ENCODE measurements around the gene TMEM63C. TPM values are rescaled to one million over a fixed set of nuclear protein-coding genes. Genes with fewer than 3 reads are reported as not detected.

Gene TMEM63C
- total and polyA plus RNA-seq, 5 donors from 2014 or later: 1.2 TPM; not detected in 4

DNA sequence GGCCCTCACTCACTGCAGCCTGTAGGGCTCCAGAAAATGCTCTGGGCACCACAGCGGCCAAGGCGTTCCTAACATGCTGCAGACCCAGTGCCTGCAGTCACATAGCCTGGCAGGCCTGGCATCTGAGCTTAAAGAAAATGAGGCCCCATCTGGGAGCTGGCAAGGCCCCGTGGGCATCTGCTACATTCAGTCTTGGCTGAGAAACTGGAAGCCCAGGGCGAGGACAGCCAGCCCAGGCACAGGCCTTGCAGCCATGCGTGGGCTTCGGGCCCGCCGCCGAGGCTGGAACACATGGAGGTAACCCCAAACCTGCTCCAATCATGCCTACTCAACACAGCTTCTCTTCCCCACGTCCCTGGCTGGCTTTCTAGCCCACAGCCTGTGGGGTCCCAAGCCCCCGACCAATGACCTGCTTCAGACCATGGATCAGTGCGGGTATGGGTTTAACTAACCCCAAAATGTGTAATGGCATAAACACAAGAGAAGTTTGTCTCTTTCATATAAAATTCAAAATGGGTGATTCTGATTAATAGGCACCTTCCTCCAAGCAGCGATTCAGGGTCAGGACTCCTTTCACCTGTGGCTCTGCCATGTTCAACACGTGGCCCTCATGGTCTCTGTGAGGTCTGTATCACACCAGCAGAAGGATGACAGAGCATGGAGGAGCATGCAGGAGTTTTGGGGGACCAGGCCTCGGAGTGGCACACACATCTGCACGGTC is 83.0 kb downstream of the TMEM63C start:
- no peak for DNase-seq
- peaks cover 0 to 4% (median 1%) of the 10 kb centered on the region in 7 donors for H3K9me3 Mint-ChIP-seq
- no peaks in the 10 kb centered on the region for H3K4me1 Mint-ChIP-seq
- Histone ChIP-seq H3K9me3 (ENCODE audit: control insufficient read depth in 2 of 2, low read length in 2 of 2) (no peaks in the 10 kb centered on the region), H3K27ac (ENCODE audit: insufficient read depth, low read length, poor library complexity, severe bottlenecking) (no peak overlapping the region), H3K4me1 (ENCODE audit: control insufficient read depth, insufficient read depth, low read length, poor library complexity, severe bottlenecking) (no peaks in the 10 kb centered on the region), H3K36me3 (ENCODE audit: control insufficient read depth, insufficient read depth, low read length) (no peaks in the 10 kb centered on the region), H3K27me3 (ENCODE audit: control insufficient read depth, insufficient read depth, low read length) (peaks cover 2% of the 10 kb centered on the region), H3K4me3 (ENCODE audit: low read depth, low read length) (no peak overlapping the region)
- no peak overlapping the region for H3K27ac Mint-ChIP-seq
- ATAC-seq (ENCODE audit: low read depth in 2 of 2): no peak
- no peaks in the 10 kb centered on the region for H3K36me3 Mint-ChIP-seq
- H3K4me3 Mint-ChIP-seq: no peak overlapping the region
- H3K27me3 Mint-ChIP-seq: peaks cover 29% of the 10 kb centered on the region

DNA sequence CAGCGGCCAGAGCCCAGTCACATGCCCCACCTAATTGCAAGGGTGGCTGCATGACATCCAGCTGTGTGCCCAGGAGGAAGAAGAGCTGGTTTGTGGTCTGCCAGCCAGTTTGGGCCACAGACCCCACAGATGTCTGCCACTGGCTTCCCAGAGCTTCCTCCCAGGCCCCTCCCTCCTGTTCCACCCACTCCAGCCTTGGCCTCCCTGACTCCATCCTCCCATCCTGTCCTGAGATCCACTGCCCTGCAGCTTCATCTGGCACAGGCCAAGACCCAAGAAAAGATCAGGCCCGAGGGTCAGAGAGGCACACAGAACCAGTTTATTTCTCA is 83.6 kb downstream of the TMEM63C start:
- H3K27me3 Mint-ChIP-seq: peaks cover 33% of the 10 kb centered on the region
- H3K36me3 Mint-ChIP-seq: no peaks in the 10 kb centered on the region
- Histone ChIP-seq H3K4me3 (ENCODE audit: low read depth, low read length) (no peak overlapping the region), H3K27ac (ENCODE audit: insufficient read depth, low read length, poor library complexity, severe bottlenecking) (no peak overlapping the region), H3K36me3 (ENCODE audit: control insufficient read depth, insufficient read depth, low read length) (no peaks in the 10 kb centered on the region), H3K4me1 (ENCODE audit: control insufficient read depth, insufficient read depth, low read length, poor library complexity, severe bottlenecking) (no peaks in the 10 kb centered on the region), H3K9me3 (ENCODE audit: control insufficient read depth in 2 of 2, low read length in 2 of 2) (no peaks in the 10 kb centered on the region), H3K27me3 (ENCODE audit: control insufficient read depth, insufficient read depth, low read length) (peaks cover 2% of the 10 kb centered on the region)
- peak overlapping the region in 1 of 3 donors; percentile 60 for H3K27ac Mint-ChIP-seq
- DNase-seq (no peak), ATAC-seq (ENCODE audit: low read depth in 2 of 2) (no peak)
- no peaks in the 10 kb centered on the region for H3K4me1 Mint-ChIP-seq
- no peak overlapping the region for H3K4me3 Mint-ChIP-seq
- H3K9me3 Mint-ChIP-seq: peaks cover 0 to 4% (median 1%) of the 10 kb centered on the region in 7 donors

DNA sequence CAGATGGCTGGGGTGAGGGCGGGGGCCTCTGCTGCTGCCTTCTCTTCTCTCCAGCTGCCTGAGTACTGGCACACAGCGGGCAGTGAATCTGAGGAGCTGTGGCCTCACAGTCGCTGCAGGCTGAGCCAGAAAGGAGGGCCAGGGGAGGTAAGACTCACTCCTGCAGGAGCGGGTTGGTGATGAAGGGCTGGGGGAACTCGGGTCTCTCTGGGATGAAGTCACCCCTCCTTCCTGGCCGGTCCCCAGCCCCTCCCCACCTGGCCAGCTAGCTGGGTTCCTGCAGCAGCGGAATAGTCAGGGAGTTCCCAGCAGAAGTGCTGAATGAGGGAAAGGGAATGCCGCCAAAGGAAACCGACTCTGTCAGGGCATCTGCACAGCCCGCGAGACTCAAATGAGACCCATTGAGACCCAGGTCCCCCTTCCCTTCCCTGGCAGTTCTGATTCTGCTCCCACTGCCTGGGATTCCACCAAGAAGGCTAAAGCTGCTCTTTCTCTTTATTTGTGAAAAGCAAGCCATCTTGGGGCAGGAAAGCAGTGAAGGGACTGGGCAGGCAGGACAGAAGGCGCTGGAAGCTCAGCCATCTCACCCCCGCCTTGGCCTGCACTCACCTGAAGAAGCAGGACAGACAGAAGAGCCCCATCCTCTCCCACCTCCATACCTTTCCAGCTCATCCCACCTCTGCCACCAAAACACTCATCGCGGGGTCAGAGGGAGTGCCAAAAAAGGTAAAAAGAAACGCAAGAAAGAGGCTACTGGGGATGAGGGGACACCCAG is 84.2 kb downstream of the TMEM63C start:
- ATAC-seq (ENCODE audit: low read depth in 2 of 2) (no peak), DNase-seq (no peak)
- Histone ChIP-seq H3K4me1 (ENCODE audit: control insufficient read depth, insufficient read depth, low read length, poor library complexity, severe bottlenecking) (no peaks in the 10 kb centered on the region), H3K27me3 (ENCODE audit: control insufficient read depth, insufficient read depth, low read length) (peaks cover 2% of the 10 kb centered on the region), H3K9me3 (ENCODE audit: control insufficient read depth in 2 of 2, low read length in 2 of 2) (no peaks in the 10 kb centered on the region), H3K4me3 (ENCODE audit: low read depth, low read length) (no peak overlapping the region), H3K27ac (ENCODE audit: insufficient read depth, low read length, poor library complexity, severe bottlenecking) (no peak overlapping the region), H3K36me3 (ENCODE audit: control insufficient read depth, insufficient read depth, low read length) (no peaks in the 10 kb centered on the region)
- Mint-ChIP-seq H3K4me1 (no peaks in the 10 kb centered on the region), H3K4me3 (no peak overlapping the region), H3K27ac (peak overlapping the region in 1 of 3 donors; percentile 60), H3K9me3 (peaks cover 0 to 4% (median 1%) of the 10 kb centered on the region in 7 donors), H3K36me3 (no peaks in the 10 kb centered on the region), H3K27me3 (peaks cover 34% of the 10 kb centered on the region)

GRCh38 chr14:77266336-77266735 is 84.7 kb downstream of the TMEM63C start:
- Mint-ChIP-seq H3K4me3 (no peak overlapping the region), H3K27ac (no peak overlapping the region), H3K27me3 (peaks cover 31% of the 10 kb centered on the region), H3K36me3 (no peaks in the 10 kb centered on the region), H3K4me1 (no peaks in the 10 kb centered on the region), H3K9me3 (peaks cover 0 to 4% (median 1%) of the 10 kb centered on the region in 7 donors)
- no peak overlapping the region for H3K27ac ChIP-seq (ENCODE audit: insufficient read depth, low read length, poor library complexity, severe bottlenecking)
- no peaks in the 10 kb centered on the region for H3K36me3 ChIP-seq (ENCODE audit: control insufficient read depth, insufficient read depth, low read length)
- ATAC-seq (ENCODE audit: low read depth in 2 of 2) (no peak), DNase-seq (no peak)
- H3K9me3 ChIP-seq (ENCODE audit: control insufficient read depth in 2 of 2, low read length in 2 of 2): no peaks in the 10 kb centered on the region
- H3K4me1 ChIP-seq (ENCODE audit: control insufficient read depth, insufficient read depth, low read length, poor library complexity, severe bottlenecking): no peaks in the 10 kb centered on the region
- H3K4me3 ChIP-seq (ENCODE audit: low read depth, low read length): no peak overlapping the region
- peaks cover 2% of the 10 kb centered on the region for H3K27me3 ChIP-seq (ENCODE audit: control insufficient read depth, insufficient read depth, low read length)

DNA sequence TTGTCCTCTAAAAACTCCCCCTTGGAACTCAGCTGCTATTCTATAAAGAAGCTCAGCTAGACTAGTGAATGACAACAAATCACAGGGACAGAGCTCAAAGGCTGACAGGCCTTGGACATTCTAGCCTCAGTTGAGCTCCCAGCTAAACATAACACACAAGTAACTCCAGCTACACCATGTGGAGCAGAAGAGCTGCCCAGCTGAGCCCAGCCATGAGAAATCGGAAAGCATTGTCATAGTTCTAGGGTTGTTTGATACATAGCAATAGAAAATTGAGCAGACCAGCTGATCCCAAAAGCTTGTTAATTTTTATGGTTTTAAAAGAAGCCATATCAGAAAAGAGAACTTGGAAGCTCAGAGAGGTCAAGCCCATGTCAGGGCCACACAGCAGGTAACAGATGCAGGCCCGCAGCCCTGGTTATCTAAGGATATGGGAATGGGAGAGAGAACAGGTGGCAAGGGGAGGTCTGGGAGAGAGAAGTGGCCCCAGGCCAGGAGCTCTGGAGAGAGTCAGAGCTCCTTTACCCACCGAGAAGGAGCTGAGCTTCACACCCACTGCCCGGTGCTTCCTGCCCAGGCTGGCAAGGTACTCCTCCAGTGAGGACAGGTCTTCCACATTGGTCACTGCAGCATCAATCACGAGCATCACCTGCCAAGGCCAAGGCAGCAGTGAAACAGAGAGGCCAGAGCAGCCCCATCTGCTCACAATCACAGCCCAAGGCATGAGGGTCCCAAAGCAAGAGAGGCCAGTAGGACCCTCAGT is 86.5 kb downstream of the TMEM63C start:
- no peaks in the 10 kb centered on the region for H3K4me1 ChIP-seq (ENCODE audit: control insufficient read depth, insufficient read depth, low read length, poor library complexity, severe bottlenecking)
- DNase-seq (no peak), ATAC-seq (ENCODE audit: low read depth in 2 of 2) (no peak)
- peaks cover 47% of the 10 kb centered on the region for H3K27me3 Mint-ChIP-seq
- no peak overlapping the region for H3K27ac ChIP-seq (ENCODE audit: insufficient read depth, low read length, poor library complexity, severe bottlenecking)
- peak overlapping the region in 1 of 3 donors; percentile 64 for H3K27ac Mint-ChIP-seq
- no peak overlapping the region for H3K4me3 Mint-ChIP-seq
- H3K4me3 ChIP-seq (ENCODE audit: low read depth, low read length): no peak overlapping the region
- H3K36me3 Mint-ChIP-seq: no peaks in the 10 kb centered on the region
- H3K4me1 Mint-ChIP-seq: no peaks in the 10 kb centered on the region
- no peaks in the 10 kb centered on the region for H3K36me3 ChIP-seq (ENCODE audit: control insufficient read depth, insufficient read depth, low read length)
- peaks cover 0 to 4% (median 1%) of the 10 kb centered on the region in 7 donors for H3K9me3 Mint-ChIP-seq
- H3K27me3 ChIP-seq (ENCODE audit: control insufficient read depth, insufficient read depth, low read length): peaks cover 2% of the 10 kb centered on the region
- no peaks in the 10 kb centered on the region for H3K9me3 ChIP-seq (ENCODE audit: control insufficient read depth in 2 of 2, low read length in 2 of 2)

DNA sequence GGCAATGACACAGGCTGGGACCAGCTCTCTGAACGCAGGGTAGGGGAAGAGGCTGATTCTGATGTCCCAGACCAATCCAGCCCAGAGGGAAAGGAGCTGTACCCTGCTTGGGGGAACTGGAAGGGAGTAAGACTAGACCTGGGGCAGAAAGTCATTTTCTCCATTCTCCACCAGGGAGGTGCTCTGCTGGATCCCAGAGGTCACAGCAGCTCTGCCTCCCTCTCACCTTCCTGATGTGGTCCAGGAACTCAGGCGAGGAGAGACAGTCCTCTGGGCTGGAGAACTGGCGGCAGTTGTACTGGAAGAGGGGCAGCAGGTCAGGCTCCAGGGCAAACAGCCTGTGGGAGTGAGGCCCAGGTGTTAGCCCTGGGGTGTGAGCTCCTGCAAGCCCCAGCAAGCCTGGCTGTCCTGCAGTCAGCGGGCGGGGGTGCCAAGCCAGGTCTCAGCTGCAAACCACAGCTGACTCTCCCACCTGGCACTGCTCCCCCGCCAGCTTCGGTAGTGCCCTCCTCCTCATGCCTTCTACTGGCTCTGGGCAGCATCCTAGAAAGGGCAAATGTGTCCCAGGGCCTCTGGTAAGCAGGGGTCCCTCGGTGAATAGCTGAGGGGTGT is 87.5 kb downstream of the TMEM63C start:
- Mint-ChIP-seq H3K36me3 (no peaks in the 10 kb centered on the region), H3K27ac (no peak overlapping the region), H3K4me1 (no peaks in the 10 kb centered on the region), H3K9me3 (peaks cover 0 to 4% (median 1%) of the 10 kb centered on the region in 7 donors), H3K4me3 (no peak overlapping the region), H3K27me3 (peaks cover 52% of the 10 kb centered on the region)
- no peak for DNase-seq
- ATAC-seq (ENCODE audit: low read depth in 2 of 2): no peak
- H3K27me3 ChIP-seq (ENCODE audit: control insufficient read depth, insufficient read depth, low read length): peaks cover 2% of the 10 kb centered on the region
- H3K4me3 ChIP-seq (ENCODE audit: low read depth, low read length): no peak overlapping the region
- H3K9me3 ChIP-seq (ENCODE audit: control insufficient read depth in 2 of 2, low read length in 2 of 2): no peaks in the 10 kb centered on the region
- no peaks in the 10 kb centered on the region for H3K4me1 ChIP-seq (ENCODE audit: control insufficient read depth, insufficient read depth, low read length, poor library complexity, severe bottlenecking)
- H3K27ac ChIP-seq (ENCODE audit: insufficient read depth, low read length, poor library complexity, severe bottlenecking): no peak overlapping the region
- no peaks in the 10 kb centered on the region for H3K36me3 ChIP-seq (ENCODE audit: control insufficient read depth, insufficient read depth, low read length)

DNA sequence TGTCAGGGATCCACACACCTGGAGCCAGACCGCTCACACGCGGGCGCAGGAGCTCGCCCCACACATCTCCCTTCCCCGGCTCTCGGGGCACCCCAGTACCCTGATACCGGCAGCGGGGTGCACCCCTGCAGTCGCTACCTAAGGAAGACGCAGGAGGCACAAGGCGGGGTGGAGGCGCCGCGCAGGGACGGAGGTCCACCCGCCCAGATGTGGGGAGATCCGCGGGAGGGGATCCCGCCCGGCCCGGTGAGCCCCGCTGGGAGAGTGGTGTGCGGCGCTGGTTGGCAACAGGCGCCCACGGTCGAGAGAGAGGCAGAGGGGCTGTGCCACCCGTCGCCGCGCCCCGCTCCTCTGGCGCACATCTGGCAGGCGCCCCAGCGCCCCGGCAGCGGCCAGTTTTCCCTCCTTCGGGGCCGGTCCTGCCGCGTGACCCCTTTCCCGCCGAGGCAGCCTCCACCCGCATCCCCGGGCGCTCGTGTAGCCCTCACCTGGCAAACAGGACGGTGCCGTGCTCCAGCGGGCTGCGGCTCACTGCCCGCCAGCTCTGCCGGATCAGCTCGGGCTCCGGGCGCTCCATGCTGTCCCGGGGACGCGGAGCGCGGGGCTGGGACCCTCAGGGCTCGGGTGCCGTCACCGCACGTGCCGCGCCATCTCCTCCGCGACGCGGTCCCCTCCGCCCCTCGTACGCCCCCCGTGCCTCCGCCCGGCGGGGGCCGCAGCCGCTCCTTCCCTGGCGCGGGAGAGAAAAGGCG is 88.9 kb downstream of the TMEM63C start:
- no peak overlapping the region for H3K4me3 Mint-ChIP-seq
- H3K4me3 ChIP-seq (ENCODE audit: low read depth, low read length): no peak overlapping the region
- H3K27me3 ChIP-seq (ENCODE audit: control insufficient read depth, insufficient read depth, low read length): peaks cover 2% of the 10 kb centered on the region

More for the DNA sequence above, 88.9 kb downstream of the TMEM63C start:
- H3K4me1 ChIP-seq (ENCODE audit: control insufficient read depth, insufficient read depth, low read length, poor library complexity, severe bottlenecking): no peaks in the 10 kb centered on the region
- Mint-ChIP-seq H3K9me3 (peaks cover 0 to 4% (median 1%) of the 10 kb centered on the region in 7 donors), H3K4me1 (no peaks in the 10 kb centered on the region), H3K27me3 (peaks cover 52% of the 10 kb centered on the region), H3K36me3 (no peaks in the 10 kb centered on the region), H3K27ac (no peak overlapping the region)
- no peak overlapping the region for H3K27ac ChIP-seq (ENCODE audit: insufficient read depth, low read length, poor library complexity, severe bottlenecking)
- H3K9me3 ChIP-seq (ENCODE audit: control insufficient read depth in 2 of 2, low read length in 2 of 2): no peaks in the 10 kb centered on the region
- H3K36me3 ChIP-seq (ENCODE audit: control insufficient read depth, insufficient read depth, low read length): no peaks in the 10 kb centered on the region
- ATAC-seq (ENCODE audit: low read depth in 2 of 2) (no peak), DNase-seq (no peak)
